Lung (tissue), 12 donors: ENCODE measurements around the gene PRDM1. TPM values are rescaled to one million over a fixed set of nuclear protein-coding genes. Genes with fewer than 3 reads are reported as not detected.
"Not testable (repeated sequence)": the region's sequence is repeated elsewhere in the genome, so short reads cannot be mapped to it uniquely, and the experiment has no call there.

Experiments
- ATAC-seq: fragments of 200-7000 bp; cut with Tn5 transposase; one replicate; pipeline ENCODE4 v1.9.1; 2020; ENCODE audit warnings: moderate number of reproducible peaks; ENCODE audit not compliant: insufficient read depth, low FRiP score
- DNase-seq, 3 donors: peaks; one replicate each; pipeline ENCODE4 v3.0.0-alpha.2; 2013 to 2017
- H3K27ac ChIP-seq, 2 donors: one replicate each; pipeline ENCODE4 v1.5.1; 2013; ENCODE audit warnings: mild to moderate bottlenecking in 2 of 2, moderate library complexity in 2 of 2, control low read depth in 1 of 2, inconsistent platforms in 1 of 2, low read depth in 1 of 2, low read length in 1 of 2
- H3K27me3 ChIP-seq, 3 donors: one replicate each; pipeline ENCODE4 v1.5.1; 2013; ENCODE audit warnings: low read length in 2 of 3; ENCODE audit not compliant: control insufficient read depth in 3 of 3, insufficient read depth in 3 of 3
- H3K36me3 ChIP-seq, 4 donors: one replicate each; pipeline ENCODE4 v1.5.1; 2013; ENCODE audit warnings: low read length in 4 of 4, mild to moderate bottlenecking in 1 of 4, moderate library complexity in 1 of 4; ENCODE audit not compliant: control insufficient read depth in 4 of 4, insufficient read depth in 4 of 4
- H3K4me1 ChIP-seq, 5 donors: one replicate each; pipeline ENCODE4 v1.5.1; 2013; ENCODE audit warnings: low read length in 5 of 5, mild to moderate bottlenecking in 2 of 5, moderate library complexity in 1 of 5; ENCODE audit not compliant: control insufficient read depth in 5 of 5, insufficient read depth in 5 of 5
- H3K4me3 ChIP-seq: one replicate; pipeline ENCODE4 v1.5.1; 2013; ENCODE audit warnings: mild to moderate bottlenecking, control low read depth, moderate library complexity
- H3K9ac ChIP-seq, 2 donors: one replicate each; pipeline ENCODE4 v1.5.1; 2013; ENCODE audit warnings: low read length in 2 of 2, control low read depth in 1 of 2; ENCODE audit not compliant: insufficient read depth in 1 of 2
- H3K9me3 ChIP-seq, 4 donors: one replicate each; pipeline ENCODE4 v1.5.1; 2013; ENCODE audit warnings: low read length in 3 of 4, mild to moderate bottlenecking in 1 of 4, moderate library complexity in 1 of 4; ENCODE audit not compliant: control insufficient read depth in 4 of 4, insufficient read depth in 3 of 4
- CTCF ChIP-seq: IDR thresholded peaks from 2 replicates; pipeline ENCODE4 v1.5.1; 2012; ENCODE audit warnings: mild to moderate bottlenecking; ENCODE audit errors: control extremely low read depth, extremely low read depth
- WGBS, 2 donors: extraction: QIAGEN DNeasy Blood & Tissue Kit; methylation state at CpG; one replicate each; pipeline ENCODE4 v1.1.7; 2013; 5-methylcytosine and 5-hydroxymethylcytosine counted together
- polyA plus RNA-seq, 2 donors: library from polyadenylated mRNA; stranded (reverse); fragments of 200-250 nt; gene quantifications; one replicate each; pipeline ENCODE4 v1.2.1, GENCODE V29; 2013
- total RNA-seq, 2 donors: library from RNA; depleted of rRNA in 1 of 2; stranded (reverse); fragments of >200 nt in 1 of 2; gene quantifications; one replicate each; pipeline ENCODE4 v1.2.1, GENCODE V29; 2014 to 2021
- donor health status: control.
- donor health status: control.
- donor health status: Bipolar disorder and iron deficiency.
- donor health status: healthy.
- donor health status: DM: yes; HTN: yes; CAD: no.

PRDM1 gene
- total and polyA plus RNA-seq, 4 donors: 2.3 to 12.4 (median 8.8) TPM

- H3K27me3 ChIP-seq: peaks cover 0 to 9% (median 0%) of the 10 kb centered on the region in 3 donors
- H3K4me3 ChIP-seq: no peak overlapping the region
- no peaks in the 10 kb centered on the region for H3K4me1 ChIP-seq
- ATAC-seq: no peak
- no peaks in the 10 kb centered on the region for H3K9me3 ChIP-seq
- 85 to 86% methylated on average over 1 of the region's 1 CpG for WGBS, 2 donors
- H3K27ac ChIP-seq: no peak overlapping the region
- H3K9ac ChIP-seq: no peak overlapping the region
- no peaks in the 10 kb centered on the region for H3K36me3 ChIP-seq
- no peak for TF ChIP-seq CTCF
- DNase-seq: no peak
Measured at GRCh38 chr6:106149472-106150069, 63.4 kb downstream of the PRDM1 start.

- H3K9ac ChIP-seq, H3K4me1 ChIP-seq: not testable (repeated sequence)
- 90 to 91% methylated on average over 3 of the region's 3 CpGs for WGBS, 2 donors
Measured at GRCh38 chr6:106152476-106152875, 66.3 kb downstream of the PRDM1 start.

GRCh38 chr6:106152952-106153351 is 66.8 kb downstream of the PRDM1 start:
- TF ChIP-seq CTCF: no peak

More at GRCh38 chr6:106152476-106152875, 66.3 kb downstream of the PRDM1 start:
- H3K36me3 ChIP-seq, H3K9me3 ChIP-seq, H3K4me3 ChIP-seq, H3K27ac ChIP-seq, ATAC-seq, DNase-seq, H3K27me3 ChIP-seq: not testable (repeated sequence)

GRCh38 chr6:106154326-106154725 is 68.2 kb downstream of the PRDM1 start:
- Histone ChIP-seq H3K27ac (no peak overlapping the region), H3K9me3 (no peaks in the 10 kb centered on the region), H3K9ac (no peak overlapping the region), H3K4me3 (no peak overlapping the region), H3K27me3 (no peaks in the 10 kb centered on the region), H3K36me3 (no peaks in the 10 kb centered on the region), H3K4me1 (peaks cover 0 to 7% (median 0%) of the 10 kb centered on the region in 5 donors)
- WGBS, 2 donors: 96% methylated on average over 8 of the region's 8 CpGs
- no peak for TF ChIP-seq CTCF
- no peak for DNase-seq
- no peak for ATAC-seq

More at GRCh38 chr6:106152952-106153351, 66.8 kb downstream of the PRDM1 start:
- H3K9me3 ChIP-seq: no peaks in the 10 kb centered on the region
- peaks cover 0 to 7% (median 0%) of the 10 kb centered on the region in 5 donors for H3K4me1 ChIP-seq
- H3K9ac ChIP-seq: no peak overlapping the region
- H3K27ac ChIP-seq: no peak overlapping the region
- no peaks in the 10 kb centered on the region for H3K36me3 ChIP-seq
- H3K27me3 ChIP-seq: no peaks in the 10 kb centered on the region
- DNase-seq (no peak), ATAC-seq (no peak)
- no peak overlapping the region for H3K4me3 ChIP-seq
- WGBS, 2 donors: 87 to 93% methylated on average over 4 of the region's 4 CpGs
